Measurements from ENCODE around the gene TNFAIP8. TPM values are rescaled to one million over a fixed set of nuclear protein-coding genes. Genes with fewer than 3 reads are reported as not detected.
"Not testable (repeated sequence)": the region's sequence is repeated elsewhere in the genome, so short reads cannot be mapped to it uniquely, and the experiment has no call there.

Gene TNFAIP8
- total RNA-seq, 1 experiment from 2014 or later: 32.1 TPM

DNA sequence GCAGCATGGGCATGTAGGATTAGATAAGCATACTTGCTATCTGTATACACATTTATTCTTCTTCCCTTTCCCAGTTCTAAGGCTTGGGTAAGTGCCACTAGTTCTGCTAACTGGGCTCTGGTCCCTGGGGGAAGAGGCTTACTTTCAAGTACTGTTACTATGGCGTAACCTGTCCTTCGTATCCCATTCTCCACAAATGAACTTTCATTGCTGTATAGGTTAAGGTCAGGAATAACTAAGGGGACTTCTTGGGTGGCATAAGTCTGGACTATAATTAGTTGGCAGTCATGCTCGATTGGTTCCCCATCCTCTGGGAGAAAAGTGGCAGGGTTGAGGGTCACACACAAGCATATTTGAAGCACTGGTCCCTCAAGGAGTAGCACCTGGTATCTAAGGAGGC lies 72.8 kb downstream of the TNFAIP8 start:
- not testable (repeated sequence) for H3K4me1 ChIP-seq (replicated peaks); H3K4me3 ChIP-seq; DNase-seq (ENCODE audit: low read depth in 1 of 2, low spot score in 2 of 2); H3K36me3 ChIP-seq; H3K27ac ChIP-seq; H3K9me3 ChIP-seq (replicated peaks); H3K27me3 ChIP-seq (replicated peaks)

DNA sequence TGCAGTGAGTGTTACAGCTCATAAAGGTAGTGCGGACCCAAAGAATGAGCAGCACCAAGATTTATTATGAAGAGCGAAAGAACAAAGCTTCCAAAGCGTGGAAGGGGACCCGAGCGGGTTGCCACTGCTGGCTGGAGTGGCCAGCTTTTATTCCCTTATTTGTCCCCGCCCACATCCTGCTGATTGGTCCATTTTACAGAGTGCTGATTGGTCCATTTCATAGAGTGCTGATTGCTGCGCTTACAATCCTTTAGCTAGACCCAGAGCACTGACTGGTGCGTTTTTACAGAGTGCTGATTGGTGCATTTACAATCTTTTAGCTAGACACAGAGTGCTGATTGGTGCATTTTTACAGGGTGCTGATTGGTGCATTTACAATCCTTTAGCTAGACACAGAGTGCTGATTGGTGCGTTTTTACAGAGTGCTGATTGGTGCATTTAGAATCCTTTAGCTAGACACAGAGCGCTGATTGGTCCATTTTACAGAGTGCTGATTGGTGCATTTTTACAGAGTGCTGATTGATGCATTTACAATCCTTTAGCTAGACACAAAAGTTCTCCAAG lies 76.9 kb downstream of the TNFAIP8 start:
- not testable (repeated sequence) for H3K4me3 ChIP-seq; H3K9me3 ChIP-seq (replicated peaks); H3K36me3 ChIP-seq; H3K27ac ChIP-seq; H3K27me3 ChIP-seq (replicated peaks); DNase-seq (ENCODE audit: low read depth in 1 of 2, low spot score in 2 of 2); H3K4me1 ChIP-seq (replicated peaks)

DNA sequence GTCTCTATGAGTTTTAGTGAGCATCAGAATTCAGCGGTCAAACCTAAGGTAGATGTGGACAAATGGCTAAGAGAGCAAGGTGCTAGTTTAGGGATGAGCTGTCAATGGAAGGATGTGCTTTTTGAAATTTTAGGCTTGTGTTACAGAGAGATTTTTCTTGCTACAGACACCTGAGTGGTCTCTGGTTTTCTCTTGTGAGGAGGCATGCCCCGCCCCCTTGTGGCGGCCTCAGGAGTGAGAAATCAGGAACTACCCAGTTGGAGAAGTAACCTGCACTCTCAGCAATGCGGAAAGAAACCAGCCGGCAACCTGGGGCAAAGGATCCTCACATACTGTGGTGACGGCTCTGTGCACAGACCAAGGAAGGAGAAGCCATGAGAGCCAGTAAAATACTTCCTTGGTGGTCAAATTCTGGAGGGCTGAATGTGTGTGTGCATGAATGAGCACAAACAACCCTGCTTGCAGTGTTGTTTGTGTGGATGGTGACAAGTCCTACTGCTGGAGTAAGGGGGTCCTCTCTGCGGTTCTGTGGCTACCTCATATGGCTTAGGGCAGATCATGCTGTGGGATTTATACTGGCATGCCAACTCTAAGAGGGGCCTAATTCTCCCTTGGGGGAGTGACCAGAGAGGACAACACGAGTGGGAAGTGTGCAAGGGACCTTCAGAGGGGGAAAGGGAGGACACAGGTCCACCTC lies 79.8 kb downstream of the TNFAIP8 start:
- H3K27ac ChIP-seq: no peak overlapping the region
- H3K27me3 ChIP-seq (replicated peaks): peaks cover 9% of the 10 kb centered on the region; the same call in 1 of the 2 replicates
- no peaks in the 10 kb centered on the region; the same call in 1 of the 2 replicates for H3K9me3 ChIP-seq (replicated peaks)
- no peak overlapping the region for H3K4me3 ChIP-seq
- H3K4me1 ChIP-seq (replicated peaks): 0 out of 2 replicates have a peak, but pooled peaks cover 3% of the 10 kb centered on the region
- H3K36me3 ChIP-seq: no peaks in the 10 kb centered on the region
- DNase-seq (ENCODE audit: low read depth in 1 of 2, low spot score in 2 of 2): peak; percentile 42 to 62

DNA sequence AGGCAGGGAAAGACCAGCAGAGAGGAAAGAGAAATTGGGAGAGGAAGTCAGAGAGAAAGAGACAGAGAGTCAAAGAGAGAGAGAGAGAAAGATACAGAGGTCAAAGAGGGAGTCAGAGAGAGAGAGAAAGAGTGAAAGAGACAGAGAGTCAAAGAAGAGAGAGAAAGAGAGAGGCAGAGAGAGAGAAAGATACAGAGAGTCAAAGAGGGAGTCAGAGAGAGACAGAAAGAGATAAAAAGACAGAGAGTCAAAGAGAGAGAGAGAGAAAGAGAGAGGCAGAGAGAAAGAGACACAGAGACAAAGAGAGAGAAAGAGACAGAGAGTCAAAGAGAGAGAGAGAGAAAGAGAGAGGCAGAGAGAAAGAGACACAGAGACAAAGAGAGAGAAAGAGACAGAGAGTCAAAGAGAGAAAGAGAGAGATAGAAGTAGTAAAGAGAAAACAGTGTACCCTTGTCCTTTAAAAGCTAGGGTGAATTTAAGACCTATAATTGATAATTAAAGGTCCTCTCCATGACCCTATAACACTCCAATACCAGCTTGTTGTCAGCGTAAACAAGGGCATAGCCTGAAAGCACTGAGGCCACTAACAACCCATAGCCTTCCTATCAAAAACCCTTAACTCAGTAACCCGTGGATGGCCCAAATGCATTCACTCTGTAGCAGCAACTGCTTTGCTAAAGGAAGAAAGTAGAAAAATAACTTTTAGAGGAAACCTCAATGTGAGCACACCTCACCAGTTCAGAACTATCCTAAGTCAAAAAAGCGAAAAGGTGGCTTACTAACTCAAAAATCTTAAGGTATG lies 82.2 kb downstream of the TNFAIP8 start:
- H3K4me3 ChIP-seq; H3K4me1 ChIP-seq (replicated peaks); H3K27me3 ChIP-seq (replicated peaks); H3K36me3 ChIP-seq; H3K27ac ChIP-seq; H3K9me3 ChIP-seq (replicated peaks); DNase-seq (ENCODE audit: low read depth in 1 of 2, low spot score in 2 of 2): not testable (repeated sequence)

DNA sequence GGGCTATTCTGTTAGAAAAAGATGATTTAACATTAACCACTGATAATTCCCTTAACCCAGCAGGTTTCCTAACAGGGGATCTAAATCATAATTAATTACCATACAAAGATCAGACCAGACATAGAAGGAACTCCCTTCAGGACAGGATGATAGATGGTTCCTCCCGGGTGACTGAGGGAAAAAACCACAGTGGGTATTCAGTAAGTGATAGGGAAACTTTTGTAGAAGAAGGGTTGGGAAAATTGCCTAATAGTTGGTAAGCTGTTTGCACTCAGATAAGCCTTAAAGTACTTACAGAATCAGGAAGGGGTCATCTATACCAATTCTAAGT lies 82.7 kb downstream of the TNFAIP8 start:
- H3K27ac ChIP-seq; H3K9me3 ChIP-seq (replicated peaks); H3K27me3 ChIP-seq (replicated peaks); DNase-seq (ENCODE audit: low read depth in 1 of 2, low spot score in 2 of 2); H3K4me1 ChIP-seq (replicated peaks); H3K36me3 ChIP-seq; H3K4me3 ChIP-seq: not testable (repeated sequence)

DNA sequence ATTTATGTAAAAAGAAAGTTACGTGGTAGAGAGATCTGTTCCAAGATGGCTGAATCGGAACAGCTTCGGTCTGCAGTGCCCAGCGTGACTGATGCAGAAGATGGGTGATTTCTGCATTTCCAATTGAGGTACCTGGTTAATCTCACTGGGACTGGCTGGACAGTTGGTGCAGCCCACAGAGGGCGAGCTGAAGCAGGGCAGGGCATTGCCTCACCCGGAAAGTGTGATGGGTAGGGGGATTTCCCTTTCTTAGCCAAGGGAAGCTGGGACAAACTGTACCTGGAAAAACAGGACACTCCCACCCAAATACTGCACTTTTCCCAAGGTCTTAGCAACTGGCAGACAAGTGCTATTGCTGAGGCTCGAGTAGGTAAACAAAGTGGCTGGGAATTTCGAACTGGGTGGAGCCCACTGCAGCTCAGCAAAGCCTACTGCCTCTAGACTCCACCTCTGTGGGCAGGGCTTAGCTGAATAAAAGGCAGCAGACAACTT lies 83.4 kb downstream of the TNFAIP8 start:
- H3K27me3 ChIP-seq (replicated peaks): peaks cover 9% of the 10 kb centered on the region; the same call in 1 of the 2 replicates

DNA sequence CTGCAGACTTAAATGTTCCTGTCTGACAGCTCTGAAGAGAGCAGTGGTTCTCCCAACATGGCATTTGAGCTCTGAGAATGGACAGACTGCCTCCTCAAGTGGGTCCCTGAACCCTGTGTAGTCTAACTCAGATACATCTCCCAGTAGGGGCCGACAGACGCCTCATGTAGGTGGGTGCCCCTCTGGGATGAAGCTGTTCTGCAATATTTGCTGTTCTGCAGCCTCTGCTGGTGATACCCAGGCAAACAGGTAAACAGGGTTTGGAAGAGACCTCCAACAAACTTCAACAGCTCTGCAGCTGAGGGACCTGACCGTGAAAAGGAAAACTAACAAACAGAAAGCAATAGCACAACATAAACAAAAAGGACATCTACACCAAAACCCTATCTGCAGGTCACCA lies 83.8 kb downstream of the TNFAIP8 start:
- not testable (repeated sequence) for H3K27me3 ChIP-seq (replicated peaks); H3K36me3 ChIP-seq; H3K27ac ChIP-seq; DNase-seq (ENCODE audit: low read depth in 1 of 2, low spot score in 2 of 2); H3K4me1 ChIP-seq (replicated peaks); H3K4me3 ChIP-seq; H3K9me3 ChIP-seq (replicated peaks)

More for the DNA sequence above, 83.4 kb downstream of the TNFAIP8 start:
- Histone ChIP-seq H3K9me3 (replicated peaks) (no peaks in the 10 kb centered on the region), H3K36me3 (no peaks in the 10 kb centered on the region), H3K4me1 (replicated peaks) (0 out of 2 replicates have a peak, but pooled peaks cover 2% of the 10 kb centered on the region), H3K4me3 (no peak overlapping the region), H3K27ac (no peak overlapping the region)
- DNase-seq (ENCODE audit: low read depth in 1 of 2, low spot score in 2 of 2): no peak

DNA sequence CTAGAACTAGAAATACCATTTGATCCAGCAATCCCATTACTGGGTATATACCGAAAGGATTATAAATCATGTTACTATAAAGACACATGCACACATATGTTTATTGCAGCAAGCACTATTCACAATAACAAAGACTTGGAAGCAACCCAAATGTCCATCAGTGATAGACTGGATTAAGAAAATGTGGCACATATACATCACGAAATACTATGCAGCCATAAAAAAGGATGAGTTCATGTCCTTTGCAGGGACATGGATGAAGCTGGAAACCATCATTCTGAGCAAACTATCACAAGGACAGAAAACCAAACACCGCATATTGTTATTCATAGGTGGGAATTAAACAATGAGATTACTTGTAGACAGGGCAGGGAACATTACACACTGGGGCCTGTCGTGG lies 88.8 kb downstream of the TNFAIP8 start:
- not testable (repeated sequence) for H3K27ac ChIP-seq; H3K4me3 ChIP-seq; H3K36me3 ChIP-seq; H3K4me1 ChIP-seq (replicated peaks); DNase-seq (ENCODE audit: low read depth in 1 of 2, low spot score in 2 of 2); H3K27me3 ChIP-seq (replicated peaks); H3K9me3 ChIP-seq (replicated peaks)

DNA sequence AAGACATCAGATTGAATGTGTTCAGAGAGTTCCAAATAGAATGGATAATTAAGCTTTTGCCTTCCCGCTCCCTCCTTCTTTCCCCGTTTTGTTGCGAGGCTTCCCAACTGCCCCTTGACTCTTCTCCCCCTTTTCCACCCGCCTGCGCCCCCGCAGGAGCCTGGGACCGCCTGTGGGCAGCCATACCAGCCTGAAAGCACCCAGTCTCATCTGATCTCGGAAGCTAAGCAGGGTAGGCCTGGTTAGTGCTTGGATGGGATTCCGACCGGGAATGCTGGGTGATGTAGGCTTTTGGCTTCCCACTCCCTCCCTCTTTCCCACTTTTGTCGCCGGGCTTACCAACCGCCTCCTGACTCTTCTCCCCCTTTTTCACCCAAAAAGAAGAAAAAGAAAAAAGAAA lies 89.7 kb downstream of the TNFAIP8 start:
- Histone ChIP-seq H3K9me3 (replicated peaks) (no peaks in the 10 kb centered on the region), H3K27ac (no peak overlapping the region), H3K27me3 (replicated peaks) (no peaks in the 10 kb centered on the region), H3K4me3 (no peak overlapping the region), H3K36me3 (no peaks in the 10 kb centered on the region), H3K4me1 (replicated peaks) (no peaks in the 10 kb centered on the region)
- no peak for DNase-seq (ENCODE audit: low read depth in 1 of 2, low spot score in 2 of 2)

Other genes starting within 250 kb of the TNFAIP8 start
- gene HSD17B4, start 96.5 kb downstream of the TNFAIP8 start, total RNA-seq (2014; rRNA removed; shearing (Covaris generic)): 107 and 158 TPM in 2 replicates

All from SJSA1 (cell line).